GM19324 (cell line): Measurements from ENCODE around the gene REV3L.
"Not testable (repeated sequence)": the region's sequence is repeated elsewhere in the genome, so short reads cannot be mapped to it uniquely, and the experiment has no call there.

Source experiments
- ATAC-seq: cut with Tn5 transposase; IDR thresholded peaks from one replicate; pipeline ENCODE4 v1.9.1; 2021; ENCODE audit warnings: mild to moderate bottlenecking, moderate library complexity; ENCODE audit not compliant: unreplicated experiment, low FRiP score

REV3L gene

GRCh38 chr6:111482959-111483735 lies at the start of gene REV3L:
REV3L (minus strand) TSS chr6:111483218; CDS start chr6:111482888, 330 bp downstream.
- ATAC-seq, result peak; percentile 49

- ATAC-seq, result no peak
Measured at GRCh38 chr6:111531185-111531584, 48.2 kb upstream of the REV3L start.

GRCh38 chr6:111530667-111531066 lies 47.6 kb upstream of the REV3L start:
- ATAC-seq, result no peak

GRCh38 chr6:111530218-111530617 lies 47.2 kb upstream of the REV3L start:
- no peak for ATAC-seq

- no peak for ATAC-seq
Measured at GRCh38 chr6:111527367-111527766, 44.3 kb upstream of the REV3L start.

GRCh38 chr6:111524735-111525134 lies 41.7 kb upstream of the REV3L start:
- ATAC-seq, result no peak

GRCh38 chr6:111524252-111524651 lies 41.2 kb upstream of the REV3L start:
- ATAC-seq, result no peak

GRCh38 chr6:111523484-111524167 lies 40.6 kb upstream of the REV3L start:
- no peak for ATAC-seq

- ATAC-seq, result no peak
Measured at GRCh38 chr6:111522393-111523020, 39.5 kb upstream of the REV3L start.

GRCh38 chr6:111521497-111522270 lies 38.7 kb upstream of the REV3L start:
- no peak for ATAC-seq

GRCh38 chr6:111520524-111520923 lies 37.5 kb upstream of the REV3L start:
- no peak for ATAC-seq

GRCh38 chr6:111517965-111518364 lies 34.9 kb upstream of the REV3L start:
- ATAC-seq, result no peak

- ATAC-seq, result no peak
Measured at GRCh38 chr6:111515259-111515658, 32.2 kb upstream of the REV3L start.

- not testable (repeated sequence) for ATAC-seq
Measured at GRCh38 chr6:111514531-111514930, 31.5 kb upstream of the REV3L start.

- not testable (repeated sequence) for ATAC-seq
Measured at GRCh38 chr6:111507219-111507618, 24.2 kb upstream of the REV3L start.

GRCh38 chr6:111505498-111505897 lies 22.5 kb upstream of the REV3L start:
- ATAC-seq, result not testable (repeated sequence)

- ATAC-seq, result no peak
Measured at GRCh38 chr6:111503660-111504059, 20.6 kb upstream of the REV3L start.

GRCh38 chr6:111503194-111503593 lies 20.2 kb upstream of the REV3L start:
- no peak for ATAC-seq

GRCh38 chr6:111502154-111502553 lies 19.1 kb upstream of the REV3L start:
- ATAC-seq, result no peak

GRCh38 chr6:111499269-111499793 lies 16.3 kb upstream of the REV3L start:
- no peak for ATAC-seq
